HL-60 (cell line): ENCODE measurements around the gene CPNE6.

Source experiments
- GABPA ChIP-seq: IDR thresholded peaks from 2 replicates; pipeline ENCODE4 v1.6.1; 2012; ENCODE audit warnings: low read depth
- POLR2AphosphoS5 ChIP-seq: IDR thresholded peaks from 2 replicates; pipeline ENCODE4 v1.6.1; 2012; ENCODE audit warnings: low read depth
- TF ChIP-seq, protein P1 (sequence below): IDR thresholded peaks from one replicate; pipeline ENCODE4 v1.5.1; 2011; ENCODE audit warnings: low read length, control low read depth, inconsistent platforms; ENCODE audit not compliant: insufficient read depth

DNA sequence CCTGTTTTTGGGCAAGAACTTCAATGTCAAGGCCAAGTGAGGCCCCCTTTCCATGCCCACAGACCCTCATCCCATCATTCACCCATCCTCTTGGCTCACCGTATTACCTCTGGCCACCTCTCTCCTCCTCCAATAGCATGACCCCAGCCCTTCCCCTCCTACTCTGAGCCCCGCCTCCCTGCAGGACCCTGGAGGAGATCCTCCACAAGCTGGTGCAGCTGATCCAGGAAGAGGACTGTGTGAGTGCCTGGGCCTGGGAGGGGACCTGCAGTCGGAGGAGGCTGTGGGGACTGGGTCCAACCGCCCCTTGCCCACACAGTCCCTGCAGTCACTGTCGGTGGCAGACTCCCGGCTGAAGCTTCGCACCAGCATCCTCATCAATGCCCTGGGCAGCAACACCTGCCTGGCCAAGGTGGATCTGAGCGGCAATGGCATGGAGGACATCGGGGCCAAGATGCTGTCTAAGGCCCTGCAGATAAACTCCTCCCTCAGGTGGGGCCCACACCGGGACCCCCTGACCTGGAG is 12.3 kb upstream of the CPNE6 start:
- TF ChIP-seq, protein P1, sequence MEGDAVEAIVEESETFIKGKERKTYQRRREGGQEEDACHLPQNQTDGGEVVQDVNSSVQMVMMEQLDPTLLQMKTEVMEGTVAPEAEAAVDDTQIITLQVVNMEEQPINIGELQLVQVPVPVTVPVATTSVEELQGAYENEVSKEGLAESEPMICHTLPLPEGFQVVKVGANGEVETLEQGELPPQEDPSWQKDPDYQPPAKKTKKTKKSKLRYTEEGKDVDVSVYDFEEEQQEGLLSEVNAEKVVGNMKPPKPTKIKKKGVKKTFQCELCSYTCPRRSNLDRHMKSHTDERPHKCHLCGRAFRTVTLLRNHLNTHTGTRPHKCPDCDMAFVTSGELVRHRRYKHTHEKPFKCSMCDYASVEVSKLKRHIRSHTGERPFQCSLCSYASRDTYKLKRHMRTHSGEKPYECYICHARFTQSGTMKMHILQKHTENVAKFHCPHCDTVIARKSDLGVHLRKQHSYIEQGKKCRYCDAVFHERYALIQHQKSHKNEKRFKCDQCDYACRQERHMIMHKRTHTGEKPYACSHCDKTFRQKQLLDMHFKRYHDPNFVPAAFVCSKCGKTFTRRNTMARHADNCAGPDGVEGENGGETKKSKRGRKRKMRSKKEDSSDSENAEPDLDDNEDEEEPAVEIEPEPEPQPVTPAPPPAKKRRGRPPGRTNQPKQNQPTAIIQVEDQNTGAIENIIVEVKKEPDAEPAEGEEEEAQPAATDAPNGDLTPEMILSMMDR: no peak
- TF ChIP-seq GABPA: no peak
- TF ChIP-seq POLR2AphosphoS5: no peak
